Muscle layer of duodenum (tissue), 2 donors: ENCODE results near the gene PNRC1.
"Not testable (repeated sequence)": the region's sequence is repeated elsewhere in the genome, so short reads cannot be mapped to it uniquely, and the experiment has no call there.

Experiments
- H3K27ac ChIP-seq: one replicate; pipeline ENCODE4 v1.7.0; 2013; ENCODE audit warnings: mild to moderate bottlenecking, low read length
- H3K27me3 ChIP-seq: one replicate; pipeline ENCODE4 v1.7.0; 2013; ENCODE audit warnings: low read depth, mild to moderate bottlenecking, control low read depth, low read length
- H3K36me3 ChIP-seq, 2 donors: one replicate each; pipeline ENCODE4 v1.7.0; 2013; ENCODE audit warnings: low read length in 2 of 2, control low read depth in 1 of 2, mild to moderate bottlenecking in 1 of 2; ENCODE audit not compliant: insufficient read depth in 2 of 2, control insufficient read depth in 1 of 2
- H3K4me1 ChIP-seq, 2 donors: one replicate each; pipeline ENCODE4 v1.7.0; 2013; ENCODE audit warnings: low read length in 2 of 2, mild to moderate bottlenecking in 2 of 2, control low read depth in 1 of 2, moderate library complexity in 1 of 2; ENCODE audit not compliant: insufficient read depth in 2 of 2, control insufficient read depth in 1 of 2
- H3K4me3 ChIP-seq, 2 donors: one replicate each; pipeline ENCODE4 v1.7.0; 2013; ENCODE audit warnings: low read length in 2 of 2, low read depth in 1 of 2, mild to moderate bottlenecking in 1 of 2
- H3K9me3 ChIP-seq, 2 donors: one replicate each; pipeline ENCODE4 v1.7.0; 2013; ENCODE audit warnings: low read length in 2 of 2, control low read depth in 1 of 2, mild to moderate bottlenecking in 1 of 2; ENCODE audit not compliant: control insufficient read depth in 1 of 2
- donor health status: healthy.

Gene PNRC1

DNA sequence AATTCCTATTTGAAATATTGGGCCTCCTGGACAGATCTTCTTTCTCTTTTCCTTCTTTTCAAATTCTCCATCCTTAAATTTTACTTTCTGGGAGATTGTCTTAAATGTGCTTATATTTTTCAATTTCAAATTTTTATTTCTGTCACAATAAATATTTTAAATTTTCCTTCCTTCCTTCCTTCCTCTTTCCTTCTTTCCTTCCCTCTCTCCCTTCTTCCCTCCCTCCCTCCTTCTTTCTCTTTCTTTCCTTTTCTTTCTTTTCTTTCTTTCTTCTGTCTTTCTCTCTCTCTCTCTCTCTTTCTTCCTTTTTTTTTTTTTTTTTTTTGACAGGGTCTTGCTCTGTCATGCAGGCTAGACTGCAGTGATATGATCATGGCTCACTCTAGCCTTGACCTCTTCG is 16.7 kb upstream of the PNRC1 start:
- Histone ChIP-seq H3K9me3 (no peaks in the 10 kb centered on the region), H3K27ac (no peak overlapping the region), H3K27me3 (no peaks in the 10 kb centered on the region), H3K4me1 (no peaks in the 10 kb centered on the region), H3K4me3 (no peak overlapping the region), H3K36me3 (no peaks in the 10 kb centered on the region)

DNA sequence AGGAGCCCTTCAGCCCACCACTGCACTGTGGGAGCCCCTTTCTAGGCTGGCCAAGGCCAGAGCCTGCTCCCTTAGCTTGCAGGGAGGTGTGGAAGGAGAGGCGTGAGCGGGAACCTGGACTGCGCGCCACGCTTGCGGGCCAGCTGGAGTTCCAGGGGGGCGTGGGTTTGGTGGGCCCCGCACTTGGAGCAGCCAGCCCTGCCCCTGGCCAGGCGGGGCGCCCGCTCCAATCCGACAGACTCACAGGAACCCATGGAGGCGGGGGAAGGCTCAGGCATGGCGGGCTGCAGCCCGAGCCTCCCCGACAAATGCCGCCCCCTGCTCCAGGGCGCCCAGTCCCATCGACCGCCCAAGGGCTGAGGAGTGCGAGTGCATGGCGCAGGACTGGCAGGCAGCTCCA is 15.6 kb upstream of the PNRC1 start:
- not testable (repeated sequence) for H3K9me3 ChIP-seq, H3K27me3 ChIP-seq, H3K27ac ChIP-seq, H3K4me1 ChIP-seq, H3K36me3 ChIP-seq, H3K4me3 ChIP-seq

GRCh38 chr6:89066121-89066520 is 14.4 kb upstream of the PNRC1 start:
- not testable (repeated sequence) for H3K4me3 ChIP-seq, H3K36me3 ChIP-seq, H3K9me3 ChIP-seq, H3K27ac ChIP-seq, H3K4me1 ChIP-seq, H3K27me3 ChIP-seq

GRCh38 chr6:89066940-89067646 is 13.5 kb upstream of the PNRC1 start:
- H3K4me1 ChIP-seq: no peaks in the 10 kb centered on the region
- no peak overlapping the region for H3K4me3 ChIP-seq
- no peak overlapping the region for H3K27ac ChIP-seq
- H3K27me3 ChIP-seq: no peaks in the 10 kb centered on the region
- H3K36me3 ChIP-seq: no peaks in the 10 kb centered on the region
- H3K9me3 ChIP-seq: no peaks in the 10 kb centered on the region

DNA sequence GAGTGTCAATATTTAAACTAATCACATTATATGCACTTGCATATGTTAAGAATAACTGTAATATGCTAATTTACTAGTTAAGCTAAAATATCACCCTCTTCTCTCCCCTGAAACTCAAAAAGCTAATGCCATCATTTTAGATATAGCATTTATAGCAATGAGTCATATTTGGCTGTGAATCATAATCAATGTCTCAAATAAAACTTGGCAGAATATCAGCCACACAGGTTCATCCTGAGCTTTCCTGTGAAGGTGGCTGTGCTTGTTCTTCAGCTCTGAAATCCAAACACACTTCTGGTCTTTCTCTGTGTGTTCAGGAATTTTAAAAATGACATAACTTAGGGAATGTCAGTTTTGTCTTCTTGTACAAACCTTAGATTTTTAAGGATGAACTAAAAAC is 12.8 kb upstream of the PNRC1 start:
- no peaks in the 10 kb centered on the region for H3K9me3 ChIP-seq
- no peaks in the 10 kb centered on the region for H3K4me1 ChIP-seq
- H3K36me3 ChIP-seq: no peaks in the 10 kb centered on the region
- no peak overlapping the region for H3K4me3 ChIP-seq
- H3K27me3 ChIP-seq: no peaks in the 10 kb centered on the region
- no peak overlapping the region for H3K27ac ChIP-seq

GRCh38 chr6:89068695-89069094 is 11.9 kb upstream of the PNRC1 start:
- H3K4me1 ChIP-seq: no peaks in the 10 kb centered on the region
- H3K36me3 ChIP-seq: no peaks in the 10 kb centered on the region
- no peak overlapping the region for H3K4me3 ChIP-seq
- H3K27ac ChIP-seq: no peak overlapping the region
- no peaks in the 10 kb centered on the region for H3K27me3 ChIP-seq
- H3K9me3 ChIP-seq: no peaks in the 10 kb centered on the region

GRCh38 chr6:89069536-89070163 is 10.9 kb upstream of the PNRC1 start:
- Histone ChIP-seq H3K4me3 (no peak overlapping the region), H3K27me3 (no peaks in the 10 kb centered on the region), H3K9me3 (no peaks in the 10 kb centered on the region), H3K27ac (no peak overlapping the region), H3K36me3 (no peaks in the 10 kb centered on the region), H3K4me1 (no peaks in the 10 kb centered on the region)

DNA sequence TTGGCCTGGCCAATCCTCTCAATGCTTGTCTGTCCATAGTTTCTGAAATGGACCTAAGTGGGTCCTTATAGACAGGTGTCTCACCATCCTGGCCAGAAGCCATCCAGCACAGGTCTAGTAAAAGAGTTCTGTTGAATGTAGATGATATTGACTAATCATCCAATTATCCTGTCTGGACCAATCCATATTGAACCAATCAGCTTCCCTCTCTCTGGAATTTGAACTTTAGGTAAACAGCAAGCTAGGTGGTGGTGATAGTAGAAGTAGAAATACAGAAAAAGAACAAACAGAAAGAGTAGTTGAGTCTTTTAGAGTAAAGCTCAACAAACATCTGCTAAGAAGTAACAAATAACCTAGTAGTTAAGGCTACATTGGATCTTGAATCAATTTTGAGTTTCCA is 9.5 kb upstream of the PNRC1 start:
- no peaks in the 10 kb centered on the region for H3K9me3 ChIP-seq
- no peaks in the 10 kb centered on the region for H3K36me3 ChIP-seq
- no peaks in the 10 kb centered on the region for H3K4me1 ChIP-seq
- no peak overlapping the region for H3K27ac ChIP-seq
- H3K4me3 ChIP-seq: no peak overlapping the region
- no peaks in the 10 kb centered on the region for H3K27me3 ChIP-seq

DNA sequence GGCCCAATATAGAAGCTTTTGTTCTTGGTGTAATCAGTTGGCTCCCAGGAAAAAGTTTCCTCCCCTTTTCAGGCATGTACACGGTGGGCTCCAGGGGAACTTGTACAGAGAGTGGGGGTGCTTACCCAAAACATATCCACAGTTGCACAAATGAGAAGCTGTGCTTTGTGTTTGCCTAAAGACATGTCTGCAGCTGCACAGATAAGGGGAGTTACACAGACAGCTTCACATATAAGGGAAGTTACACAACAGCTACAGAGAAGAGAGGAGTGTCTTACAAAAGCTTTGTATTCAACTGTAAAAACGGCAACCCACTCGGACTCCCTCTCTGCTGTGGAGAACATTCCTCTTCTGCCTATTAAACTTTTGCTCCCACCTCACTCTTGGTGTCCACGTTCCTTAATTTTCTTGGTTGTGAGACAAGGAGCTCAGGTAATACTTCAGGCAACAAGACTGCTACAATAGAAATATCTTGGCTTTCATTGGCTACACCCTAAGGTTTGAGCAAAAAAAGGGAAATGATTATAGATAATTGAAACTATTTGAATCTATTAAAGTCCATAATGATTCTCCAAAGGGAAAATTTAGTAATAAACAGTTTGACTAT is 7.4 kb upstream of the PNRC1 start:
- H3K4me3 ChIP-seq: no peak overlapping the region
- no peaks in the 10 kb centered on the region for H3K9me3 ChIP-seq
- no peak overlapping the region for H3K27ac ChIP-seq
- H3K27me3 ChIP-seq: no peaks in the 10 kb centered on the region
- no peaks in the 10 kb centered on the region for H3K36me3 ChIP-seq
- H3K4me1 ChIP-seq: no peaks in the 10 kb centered on the region

DNA sequence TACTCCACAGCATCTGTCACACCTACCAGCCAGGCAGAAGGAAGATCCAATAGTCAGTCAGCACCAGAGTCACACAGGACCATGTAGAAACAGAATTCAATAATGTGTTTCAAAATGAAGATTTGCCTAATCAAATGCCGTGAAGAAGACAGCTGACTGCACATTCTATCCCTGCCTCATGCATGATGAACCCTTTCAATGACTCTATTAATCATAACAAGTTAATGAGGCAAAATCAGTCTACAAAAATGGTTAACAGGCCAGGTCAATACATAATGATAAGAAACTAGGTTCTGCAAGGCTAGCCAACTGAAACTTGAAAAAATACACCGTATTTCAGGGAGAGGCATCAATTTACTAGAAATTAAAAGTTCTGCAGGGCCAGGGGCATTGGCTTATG is 6.7 kb upstream of the PNRC1 start:
- H3K4me3 ChIP-seq: no peak overlapping the region
- no peaks in the 10 kb centered on the region for H3K36me3 ChIP-seq
- H3K27me3 ChIP-seq: no peaks in the 10 kb centered on the region
- no peak overlapping the region for H3K27ac ChIP-seq
- H3K4me1 ChIP-seq: no peaks in the 10 kb centered on the region
- no peaks in the 10 kb centered on the region for H3K9me3 ChIP-seq

- no peaks in the 10 kb centered on the region for H3K9me3 ChIP-seq
- H3K36me3 ChIP-seq: peaks cover 9 to 18% of the 10 kb centered on the region in 2 donors
- no peaks in the 10 kb centered on the region for H3K27me3 ChIP-seq
- peak overlapping the region; percentile 78 to 93 for H3K4me3 ChIP-seq
- peaks cover 0 to 10% of the 10 kb centered on the region in 2 donors for H3K4me1 ChIP-seq
- H3K27ac ChIP-seq: peak overlapping the region; percentile 99
These were observed 878 bp upstream of the PNRC1 start for GRCh38 chr6:89079511-89080234.
